DMS79 (cell line): ENCODE measurements around the gene WNT8B.

Experiments
- DNase-seq: peaks from one replicate; lab custom pipeline; 2025; lab: John Stamatoyannopoulos, UW

WNT8B gene

GRCh38 chr10:100483876-100484666, 21.3 kb downstream of the WNT8B start:
- no peak for DNase-seq

GRCh38 chr10:100485366-100485765, 22.6 kb downstream of the WNT8B start:
- no peak for DNase-seq

- DNase-seq: no peak
Observed at GRCh38 chr10:100485801-100486495, 23.1 kb downstream of the WNT8B start.

- no peak for DNase-seq
Observed at GRCh38 chr10:100487529-100487928, 24.7 kb downstream of the WNT8B start.

GRCh38 chr10:100489396-100489795, 26.6 kb downstream of the WNT8B start:
- no peak for DNase-seq

GRCh38 chr10:100490531-100490930, 27.7 kb downstream of the WNT8B start:
- no peak for DNase-seq

- DNase-seq: no peak
Observed at GRCh38 chr10:100496567-100496966, 33.8 kb downstream of the WNT8B start.

- DNase-seq: no peak
Observed at GRCh38 chr10:100498059-100498458, 35.2 kb downstream of the WNT8B start.

- DNase-seq: no peak
Observed at GRCh38 chr10:100501423-100501822, 38.6 kb downstream of the WNT8B start.

GRCh38 chr10:100502926-100503494, 40.2 kb downstream of the WNT8B start:
- no peak for DNase-seq

- no peak for DNase-seq
Observed at GRCh38 chr10:100504096-100504495, 41.3 kb downstream of the WNT8B start.

- DNase-seq: no peak
Observed at GRCh38 chr10:100505164-100505563, 42.4 kb downstream of the WNT8B start.

- no peak for DNase-seq
Observed at GRCh38 chr10:100506596-100507356, 44.0 kb downstream of the WNT8B start.

- no peak for DNase-seq
Observed at GRCh38 chr10:100507357-100507732, 44.5 kb downstream of the WNT8B start.

- no peak for DNase-seq
Observed at GRCh38 chr10:100508266-100508665, 45.5 kb downstream of the WNT8B start.

- no peak for DNase-seq
Observed at GRCh38 chr10:100508691-100509150, 45.9 kb downstream of the WNT8B start.

GRCh38 chr10:100509241-100509840, 46.5 kb downstream of the WNT8B start:
- DNase-seq: no peak

GRCh38 chr10:100510533-100511308, 47.9 kb downstream of the WNT8B start:
- no peak for DNase-seq

- no peak for DNase-seq
Observed at GRCh38 chr10:100515612-100516011, 52.8 kb downstream of the WNT8B start.

- DNase-seq: no peak
Observed at GRCh38 chr10:100516847-100517246, 54.0 kb downstream of the WNT8B start.

GRCh38 chr10:100518761-100519241, 56.0 kb downstream of the WNT8B start:
- peak; percentile 25 for DNase-seq
